Measurements from ENCODE around the gene FOXK2.

DNA sequence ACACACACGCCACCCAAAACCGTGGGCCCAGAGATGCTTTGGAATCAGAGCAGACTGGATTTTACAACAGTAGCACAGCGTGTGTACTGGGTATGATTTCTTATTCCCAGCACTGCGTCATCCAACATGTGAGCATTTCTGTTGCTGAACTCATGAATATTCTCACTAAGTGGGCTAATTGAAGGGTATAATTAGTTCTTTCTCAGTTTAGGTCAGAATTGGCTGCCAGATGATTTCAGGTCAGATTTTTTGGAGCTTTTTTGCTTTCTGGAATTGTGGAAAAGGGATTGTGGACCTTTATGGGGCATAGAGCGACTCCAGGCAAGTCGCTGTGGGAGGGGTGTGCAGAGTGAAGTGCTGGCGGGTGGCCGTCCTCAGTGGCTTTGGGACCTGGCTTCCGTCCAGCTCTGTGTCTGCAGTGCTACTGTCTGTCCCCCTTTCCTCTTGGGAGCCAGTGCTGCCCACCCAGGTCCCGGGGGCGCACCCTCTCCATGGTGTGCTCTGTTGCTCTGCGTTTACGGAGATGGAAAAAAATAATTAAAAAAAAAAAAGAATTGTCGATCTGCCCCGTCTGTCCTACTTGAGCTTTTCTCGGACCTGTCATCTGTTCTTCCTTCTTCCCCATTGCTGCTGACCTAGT lies 25.0 kb downstream of the FOXK2 start:
- TF ChIP-seq EZH2 (IDR thresholded peaks at IDR 0.05; ENCODE audit: insufficient read depth, poor library complexity, severe bottlenecking) (no peak), EZH2phosphoT487 (IDR thresholded peaks at IDR 0.05; ENCODE audit: insufficient read depth, low read depth) (no peak)

All from GM23248 (cell line).